GM23338 (cell line): ENCODE measurements around the gene PLIN5. TPM values are rescaled to one million over a fixed set of nuclear protein-coding genes. Genes with fewer than 3 reads are reported as not detected.

Source experiments
- ATAC-seq: fragments of 200-7000 bp; cut with Tn5 transposase; 3 replicates; pipeline ENCODE4 v1.9.1; 2020
- DNase-seq: peaks from one replicate; pipeline ENCODE4 v3.0.0-alpha.2; 2015; ENCODE audit warnings: low spot score
- H2AFZ ChIP-seq: fragments of 200-600 bp; sonication (generic); 2 replicates; pipeline ENCODE4 v1.8.0; 2016; ENCODE audit warnings: antibody characterized with exemption, mild to moderate bottlenecking, moderate library complexity
- H3F3A ChIP-seq: fragments of 200-600 bp; sonication (generic); replicated peaks from 2 replicates; pipeline ENCODE4 v1.8.0; 2017; ENCODE audit warnings: antibody characterized with exemption, mixed run types, low read depth
- H3K27ac ChIP-seq: fragments of 200-600 bp; sonication (generic); 2 replicates; pipeline ENCODE4 v1.6.1; 2016; ENCODE audit warnings: low read depth
- H3K27me3 ChIP-seq: fragments of 200-600 bp; sonication (generic); 2 replicates; pipeline ENCODE4 v1.8.0; 2016; ENCODE audit warnings: mild to moderate bottlenecking, mixed run types, moderate library complexity; ENCODE audit not compliant: insufficient read depth
- H3K36me3 ChIP-seq: fragments of 200-600 bp; sonication (generic); 2 replicates; pipeline ENCODE4 v1.8.0; 2016; ENCODE audit warnings: mild to moderate bottlenecking; ENCODE audit not compliant: insufficient read depth
- H3K4me1 ChIP-seq: fragments of 200-600 bp; sonication (generic); 2 replicates; pipeline ENCODE4 v1.8.0; 2016; ENCODE audit warnings: mild to moderate bottlenecking, moderate library complexity; ENCODE audit not compliant: insufficient read depth
- H3K4me2 ChIP-seq: fragments of 200-600 bp; sonication (generic); 2 replicates; pipeline ENCODE4 v1.7.1; 2017; ENCODE audit warnings: mixed run types
- H3K4me3 ChIP-seq: fragments of 200-600 bp; sonication (generic); 2 replicates; pipeline ENCODE4 v1.6.1; 2016; ENCODE audit warnings: mixed run types
- H3K79me2 ChIP-seq: fragments of 200-600 bp; sonication (generic); replicated peaks from 2 replicates; pipeline ENCODE4 v1.8.0; 2017; ENCODE audit warnings: mild to moderate bottlenecking; ENCODE audit not compliant: insufficient read depth
- H3K9me2 ChIP-seq: fragments of 200-600 bp; sonication (generic); 2 replicates; pipeline ENCODE4 v1.8.0; 2017; ENCODE audit not compliant: insufficient read depth
- H4K20me1 ChIP-seq: fragments of 200-600 bp; sonication (generic); replicated peaks from 2 replicates; pipeline ENCODE4 v1.8.0; 2017; ENCODE audit warnings: mild to moderate bottlenecking; ENCODE audit not compliant: insufficient read depth
- H3K27ac Mint-ChIP-seq: 2 replicates; pipeline ENCODE4 v1.8.0; 2020; ENCODE audit warnings: inconsistent platforms, mild to moderate bottlenecking, moderate library complexity, mixed read lengths
- H3K27me3 Mint-ChIP-seq: 3 replicates; pipeline ENCODE4 v1.8.0; 2022; ENCODE audit warnings: low read depth, mild to moderate bottlenecking, moderate library complexity, mixed read lengths, inconsistent platforms; ENCODE audit not compliant: insufficient read depth, poor library complexity
- H3K36me3 Mint-ChIP-seq: 3 replicates; pipeline ENCODE4 v1.8.0; 2021; ENCODE audit warnings: low read depth, mild to moderate bottlenecking, inconsistent platforms, moderate library complexity, mixed read lengths
- H3K4me1 Mint-ChIP-seq: 3 replicates; pipeline ENCODE4 v1.8.0; 2020; ENCODE audit warnings: mild to moderate bottlenecking, inconsistent platforms, mixed read lengths
- H3K4me3 Mint-ChIP-seq: 3 replicates; pipeline ENCODE4 v1.8.0; 2021; ENCODE audit warnings: moderate library complexity, mild to moderate bottlenecking, inconsistent platforms, mixed read lengths
- H3K9me3 Mint-ChIP-seq: 3 replicates; pipeline ENCODE4 v1.8.0; 2020; ENCODE audit warnings: moderate library complexity, mild to moderate bottlenecking, inconsistent platforms, mixed read lengths
- CREB1 ChIP-seq: fragments of 250-450 bp; sonication (Bioruptor Pico); IDR thresholded peaks from 2 replicates; pipeline ENCODE4 v1.5.0; 2020; ENCODE audit warnings: low read depth, mild to moderate bottlenecking, moderate library complexity
- EZH2 ChIP-seq: fragments of 200-600 bp; sonication (generic); IDR thresholded peaks from one replicate; pipeline ENCODE4 v1.8.0; 2017; ENCODE audit warnings: antibody characterized with exemption, mild to moderate bottlenecking, low read depth; ENCODE audit not compliant: unreplicated experiment
- EZH2phosphoT487 ChIP-seq: fragments of 200-600 bp; sonication (generic); IDR thresholded peaks from one replicate; pipeline ENCODE4 v1.8.1; 2018; ENCODE audit warnings: antibody characterized with exemption; ENCODE audit not compliant: unreplicated experiment
- JUNB ChIP-seq: IDR thresholded peaks from one replicate; pipeline ENCODE4 v1.6.1; 2016; ENCODE audit warnings: antibody characterized with exemption; ENCODE audit not compliant: unreplicated experiment
- NANOG ChIP-seq: IDR thresholded peaks from 2 replicates; pipeline ENCODE4 v1.6.1; 2016; ENCODE audit warnings: antibody characterized with exemption, borderline replicate concordance
- POLR2AphosphoS5 ChIP-seq: IDR thresholded peaks from 2 replicates; pipeline ENCODE4 v1.6.1; 2016; ENCODE audit warnings: antibody characterized with exemption, low read depth
- STAT1 ChIP-seq: IDR thresholded peaks from one replicate; pipeline ENCODE4 v1.6.1; 2016; ENCODE audit warnings: antibody characterized with exemption; ENCODE audit not compliant: unreplicated experiment
- ZNF114 ChIP-seq: fragments of 250-450 bp; sonication (Bioruptor Pico); IDR thresholded peaks from 2 replicates; pipeline ENCODE4 v1.5.0; 2020; ENCODE audit warnings: mild to moderate bottlenecking, moderate library complexity
- polyA plus RNA-seq: library from polyadenylated mRNA; unstranded; fragments of >200 nt; fragmentation: Nextera tagmentation; extraction: Ambion mirVana; gene quantifications from 2 replicates; pipeline ENCODE4 v1.2.1, GENCODE V29; 2016
- total RNA-seq: library from RNA; depleted of rRNA; stranded (reverse); fragments of >200 nt; shearing (Covaris generic); gene quantifications from 2 replicates; pipeline ENCODE4 v1.2.3, GENCODE V29; 2014
- TF ChIP-seq, protein P1 (sequence below), 2 experiments: fragments of 200-600 bp in 1 of 2; sonication (generic) in 1 of 2; conservative IDR thresholded peaks; 2 replicates each; pipeline versions ENCODE4 v1.5.1 to v1.6.1; 2016 to 2017; ENCODE audit warnings: antibody characterized with exemption in 2 of 2, low read depth in 2 of 2, mild to moderate bottlenecking in 2 of 2, moderate library complexity in 1 of 2
- TF ChIP-seq, protein P2 (sequence below): IDR thresholded peaks from one replicate; pipeline ENCODE4 v1.6.1; 2018; ENCODE audit warnings: antibody characterized with exemption; ENCODE audit not compliant: unreplicated experiment
- TF ChIP-seq, protein P3 (sequence below): IDR thresholded peaks from 2 replicates; pipeline ENCODE4 v1.6.1; 2016; ENCODE audit warnings: antibody characterized with exemption
- TF ChIP-seq, protein P4 (sequence below): fragments of 250-450 bp; sonication (Bioruptor Pico); IDR thresholded peaks from 2 replicates; pipeline ENCODE4 v1.5.0; 2020; ENCODE audit warnings: mild to moderate bottlenecking, moderate library complexity

PLIN5 gene
- total and polyA plus RNA-seq, 2 experiments from 2014 or later, result 1.9 to 3.5 TPM

DNA sequence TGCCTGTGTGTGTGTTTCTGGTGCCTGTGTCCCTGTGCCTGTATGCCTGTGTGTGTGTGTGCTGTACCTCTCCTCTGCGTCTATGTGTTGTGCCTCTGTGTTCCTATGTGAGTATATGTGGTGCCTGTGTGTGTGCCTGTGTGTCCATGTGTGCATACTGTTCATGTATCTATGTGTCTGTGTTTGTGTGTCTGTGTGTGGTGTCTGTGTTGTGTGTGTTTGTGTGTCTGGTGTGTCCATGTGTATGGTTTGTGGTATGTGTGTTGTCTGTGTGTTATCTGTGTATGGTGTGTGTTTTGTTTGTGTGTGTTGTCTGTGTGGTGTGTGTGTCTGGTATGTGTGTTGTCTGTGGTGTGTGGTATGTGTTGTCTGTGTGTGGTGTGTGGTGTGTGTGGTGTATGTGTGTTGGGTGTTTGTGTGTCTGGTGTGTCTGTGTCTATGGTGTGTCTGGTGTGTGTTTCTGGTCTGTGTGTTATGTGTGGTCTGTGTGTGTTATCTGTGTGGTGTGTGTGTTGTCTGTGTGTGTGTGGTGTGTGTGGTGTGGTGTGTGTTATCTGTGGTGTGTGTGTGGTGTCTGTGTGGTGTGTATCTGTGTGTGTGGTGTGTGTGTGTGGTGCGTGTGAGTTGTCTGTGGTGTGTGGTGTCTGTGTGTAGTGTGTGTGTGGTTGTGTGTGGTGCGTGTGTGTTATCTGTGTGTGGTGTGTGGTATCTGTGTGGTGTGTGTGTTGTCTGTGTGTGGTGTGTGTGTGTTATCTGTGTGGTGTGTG, 42.5 kb downstream of the PLIN5 start:
- Histone ChIP-seq H3K27me3 (no peaks in the 10 kb centered on the region), H3K4me3 (no peak overlapping the region), H2AFZ (no peak overlapping the region), H3K79me2 (no peaks in the 10 kb centered on the region), H3K27ac (no peak overlapping the region), H3K9me2 (no peaks in the 10 kb centered on the region), H3K36me3 (peaks cover 21% of the 10 kb centered on the region; the same call in 1 of the 2 replicates), H3K4me2 (no peak overlapping the region), H3K4me1 (no peaks in the 10 kb centered on the region), H4K20me1 (no peaks in the 10 kb centered on the region; the same call in 1 of the 2 replicates), H3F3A (0 out of 2 replicates have a peak, but pooled peaks cover 9% of the 10 kb centered on the region)
- Mint-ChIP-seq H3K36me3 (peaks cover 41% of the 10 kb centered on the region), H3K9me3 (no peaks in the 10 kb centered on the region), H3K27ac (no peak overlapping the region), H3K4me1 (no peaks in the 10 kb centered on the region), H3K4me3 (no peak overlapping the region), H3K27me3 (no peaks in the 10 kb centered on the region)
- TF ChIP-seq, protein P1, sequence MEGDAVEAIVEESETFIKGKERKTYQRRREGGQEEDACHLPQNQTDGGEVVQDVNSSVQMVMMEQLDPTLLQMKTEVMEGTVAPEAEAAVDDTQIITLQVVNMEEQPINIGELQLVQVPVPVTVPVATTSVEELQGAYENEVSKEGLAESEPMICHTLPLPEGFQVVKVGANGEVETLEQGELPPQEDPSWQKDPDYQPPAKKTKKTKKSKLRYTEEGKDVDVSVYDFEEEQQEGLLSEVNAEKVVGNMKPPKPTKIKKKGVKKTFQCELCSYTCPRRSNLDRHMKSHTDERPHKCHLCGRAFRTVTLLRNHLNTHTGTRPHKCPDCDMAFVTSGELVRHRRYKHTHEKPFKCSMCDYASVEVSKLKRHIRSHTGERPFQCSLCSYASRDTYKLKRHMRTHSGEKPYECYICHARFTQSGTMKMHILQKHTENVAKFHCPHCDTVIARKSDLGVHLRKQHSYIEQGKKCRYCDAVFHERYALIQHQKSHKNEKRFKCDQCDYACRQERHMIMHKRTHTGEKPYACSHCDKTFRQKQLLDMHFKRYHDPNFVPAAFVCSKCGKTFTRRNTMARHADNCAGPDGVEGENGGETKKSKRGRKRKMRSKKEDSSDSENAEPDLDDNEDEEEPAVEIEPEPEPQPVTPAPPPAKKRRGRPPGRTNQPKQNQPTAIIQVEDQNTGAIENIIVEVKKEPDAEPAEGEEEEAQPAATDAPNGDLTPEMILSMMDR (conservative IDR thresholded peaks at IDR 0.05; ENCODE audit: low read depth in 2 of 2), result no peak
- TF ChIP-seq, protein P2, sequence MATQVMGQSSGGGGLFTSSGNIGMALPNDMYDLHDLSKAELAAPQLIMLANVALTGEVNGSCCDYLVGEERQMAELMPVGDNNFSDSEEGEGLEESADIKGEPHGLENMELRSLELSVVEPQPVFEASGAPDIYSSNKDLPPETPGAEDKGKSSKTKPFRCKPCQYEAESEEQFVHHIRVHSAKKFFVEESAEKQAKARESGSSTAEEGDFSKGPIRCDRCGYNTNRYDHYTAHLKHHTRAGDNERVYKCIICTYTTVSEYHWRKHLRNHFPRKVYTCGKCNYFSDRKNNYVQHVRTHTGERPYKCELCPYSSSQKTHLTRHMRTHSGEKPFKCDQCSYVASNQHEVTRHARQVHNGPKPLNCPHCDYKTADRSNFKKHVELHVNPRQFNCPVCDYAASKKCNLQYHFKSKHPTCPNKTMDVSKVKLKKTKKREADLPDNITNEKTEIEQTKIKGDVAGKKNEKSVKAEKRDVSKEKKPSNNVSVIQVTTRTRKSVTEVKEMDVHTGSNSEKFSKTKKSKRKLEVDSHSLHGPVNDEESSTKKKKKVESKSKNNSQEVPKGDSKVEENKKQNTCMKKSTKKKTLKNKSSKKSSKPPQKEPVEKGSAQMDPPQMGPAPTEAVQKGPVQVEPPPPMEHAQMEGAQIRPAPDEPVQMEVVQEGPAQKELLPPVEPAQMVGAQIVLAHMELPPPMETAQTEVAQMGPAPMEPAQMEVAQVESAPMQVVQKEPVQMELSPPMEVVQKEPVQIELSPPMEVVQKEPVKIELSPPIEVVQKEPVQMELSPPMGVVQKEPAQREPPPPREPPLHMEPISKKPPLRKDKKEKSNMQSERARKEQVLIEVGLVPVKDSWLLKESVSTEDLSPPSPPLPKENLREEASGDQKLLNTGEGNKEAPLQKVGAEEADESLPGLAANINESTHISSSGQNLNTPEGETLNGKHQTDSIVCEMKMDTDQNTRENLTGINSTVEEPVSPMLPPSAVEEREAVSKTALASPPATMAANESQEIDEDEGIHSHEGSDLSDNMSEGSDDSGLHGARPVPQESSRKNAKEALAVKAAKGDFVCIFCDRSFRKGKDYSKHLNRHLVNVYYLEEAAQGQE, result no peak
- TF ChIP-seq NANOG, result no peak
- TF ChIP-seq, protein P3, sequence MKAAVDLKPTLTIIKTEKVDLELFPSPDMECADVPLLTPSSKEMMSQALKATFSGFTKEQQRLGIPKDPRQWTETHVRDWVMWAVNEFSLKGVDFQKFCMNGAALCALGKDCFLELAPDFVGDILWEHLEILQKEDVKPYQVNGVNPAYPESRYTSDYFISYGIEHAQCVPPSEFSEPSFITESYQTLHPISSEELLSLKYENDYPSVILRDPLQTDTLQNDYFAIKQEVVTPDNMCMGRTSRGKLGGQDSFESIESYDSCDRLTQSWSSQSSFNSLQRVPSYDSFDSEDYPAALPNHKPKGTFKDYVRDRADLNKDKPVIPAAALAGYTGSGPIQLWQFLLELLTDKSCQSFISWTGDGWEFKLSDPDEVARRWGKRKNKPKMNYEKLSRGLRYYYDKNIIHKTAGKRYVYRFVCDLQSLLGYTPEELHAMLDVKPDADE, result no peak
- no peak for TF ChIP-seq EZH2
- TF ChIP-seq ZNF114 (CRISPR knock-in tag), result no peak
- TF ChIP-seq CREB1, result no peak
- TF ChIP-seq POLR2AphosphoS5, result no peak
- TF ChIP-seq EZH2phosphoT487, result no peak
- no peak for TF ChIP-seq STAT1
- TF ChIP-seq, protein P4, sequence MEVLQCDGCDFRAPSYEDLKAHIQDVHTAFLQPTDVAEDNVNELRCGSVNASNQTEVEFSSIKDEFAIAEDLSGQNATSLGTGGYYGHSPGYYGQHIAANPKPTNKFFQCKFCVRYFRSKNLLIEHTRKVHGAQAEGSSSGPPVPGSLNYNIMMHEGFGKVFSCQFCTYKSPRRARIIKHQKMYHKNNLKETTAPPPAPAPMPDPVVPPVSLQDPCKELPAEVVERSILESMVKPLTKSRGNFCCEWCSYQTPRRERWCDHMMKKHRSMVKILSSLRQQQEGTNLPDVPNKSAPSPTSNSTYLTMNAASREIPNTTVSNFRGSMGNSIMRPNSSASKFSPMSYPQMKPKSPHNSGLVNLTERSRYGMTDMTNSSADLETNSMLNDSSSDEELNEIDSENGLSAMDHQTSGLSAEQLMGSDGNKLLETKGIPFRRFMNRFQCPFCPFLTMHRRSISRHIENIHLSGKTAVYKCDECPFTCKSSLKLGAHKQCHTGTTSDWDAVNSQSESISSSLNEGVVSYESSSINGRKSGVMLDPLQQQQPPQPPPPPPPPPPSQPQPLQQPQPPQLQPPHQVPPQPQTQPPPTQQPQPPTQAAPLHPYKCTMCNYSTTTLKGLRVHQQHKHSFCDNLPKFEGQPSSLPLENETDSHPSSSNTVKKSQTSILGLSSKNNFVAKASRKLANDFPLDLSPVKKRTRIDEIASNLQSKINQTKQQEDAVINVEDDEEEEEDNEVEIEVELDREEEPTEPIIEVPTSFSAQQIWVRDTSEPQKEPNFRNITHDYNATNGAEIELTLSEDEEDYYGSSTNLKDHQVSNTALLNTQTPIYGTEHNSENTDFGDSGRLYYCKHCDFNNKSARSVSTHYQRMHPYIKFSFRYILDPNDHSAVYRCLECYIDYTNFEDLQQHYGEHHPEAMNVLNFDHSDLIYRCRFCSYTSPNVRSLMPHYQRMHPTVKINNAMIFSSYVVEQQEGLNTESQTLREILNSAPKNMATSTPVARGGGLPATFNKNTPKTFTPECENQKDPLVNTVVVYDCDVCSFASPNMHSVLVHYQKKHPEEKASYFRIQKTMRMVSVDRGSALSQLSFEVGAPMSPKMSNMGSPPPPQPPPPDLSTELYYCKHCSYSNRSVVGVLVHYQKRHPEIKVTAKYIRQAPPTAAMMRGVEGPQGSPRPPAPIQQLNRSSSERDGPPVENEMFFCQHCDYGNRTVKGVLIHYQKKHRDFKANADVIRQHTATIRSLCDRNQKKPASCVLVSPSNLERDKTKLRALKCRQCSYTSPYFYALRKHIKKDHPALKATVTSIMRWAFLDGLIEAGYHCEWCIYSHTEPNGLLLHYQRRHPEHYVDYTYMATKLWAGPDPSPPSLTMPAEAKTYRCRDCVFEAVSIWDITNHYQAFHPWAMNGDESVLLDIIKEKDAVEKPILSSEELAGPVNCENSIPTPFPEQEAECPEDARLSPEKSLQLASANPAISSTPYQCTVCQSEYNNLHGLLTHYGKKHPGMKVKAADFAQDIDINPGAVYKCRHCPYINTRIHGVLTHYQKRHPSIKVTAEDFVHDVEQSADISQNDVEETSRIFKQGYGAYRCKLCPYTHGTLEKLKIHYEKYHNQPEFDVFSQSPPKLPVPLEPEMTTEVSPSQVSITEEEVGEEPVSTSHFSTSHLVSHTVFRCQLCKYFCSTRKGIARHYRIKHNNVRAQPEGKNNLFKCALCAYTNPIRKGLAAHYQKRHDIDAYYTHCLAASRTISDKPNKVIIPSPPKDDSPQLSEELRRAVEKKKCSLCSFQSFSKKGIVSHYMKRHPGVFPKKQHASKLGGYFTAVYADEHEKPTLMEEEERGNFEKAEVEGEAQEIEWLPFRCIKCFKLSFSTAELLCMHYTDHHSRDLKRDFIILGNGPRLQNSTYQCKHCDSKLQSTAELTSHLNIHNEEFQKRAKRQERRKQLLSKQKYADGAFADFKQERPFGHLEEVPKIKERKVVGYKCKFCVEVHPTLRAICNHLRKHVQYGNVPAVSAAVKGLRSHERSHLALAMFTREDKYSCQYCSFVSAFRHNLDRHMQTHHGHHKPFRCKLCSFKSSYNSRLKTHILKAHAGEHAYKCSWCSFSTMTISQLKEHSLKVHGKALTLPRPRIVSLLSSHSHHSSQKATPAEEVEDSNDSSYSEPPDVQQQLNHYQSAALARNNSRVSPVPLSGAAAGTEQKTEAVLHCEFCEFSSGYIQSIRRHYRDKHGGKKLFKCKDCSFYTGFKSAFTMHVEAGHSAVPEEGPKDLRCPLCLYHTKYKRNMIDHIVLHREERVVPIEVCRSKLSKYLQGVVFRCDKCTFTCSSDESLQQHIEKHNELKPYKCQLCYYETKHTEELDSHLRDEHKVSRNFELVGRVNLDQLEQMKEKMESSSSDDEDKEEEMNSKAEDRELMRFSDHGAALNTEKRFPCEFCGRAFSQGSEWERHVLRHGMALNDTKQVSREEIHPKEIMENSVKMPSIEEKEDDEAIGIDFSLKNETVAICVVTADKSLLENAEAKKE (CRISPR knock-in tag), result no peak
- TF ChIP-seq JUNB, result no peak
- ATAC-seq (no peak), DNase-seq (no peak)
